ENCODE data around the gene YIF1B. TPM values are rescaled to one million over a fixed set of nuclear protein-coding genes. Genes with fewer than 3 reads are reported as not detected.
A peak's percentile ranks its signal among the peaks of the same experiment; 100 is the strongest.

YIF1B gene
- total RNA-seq, 2 donors from 2014 or later = 70.3 TPM

- Mint-ChIP-seq H3K36me3 (ENCODE audit: insufficient read depth in 2 of 2) (peaks cover 3 to 10% of the 10 kb centered on the region in 2 donors), H3K4me3 (no peak overlapping the region), H3K9me3 (no peaks in the 10 kb centered on the region), H3K27ac (no peak overlapping the region), H3K4me1 (ENCODE audit: low read depth) (peaks cover 31% of the 10 kb centered on the region), H3K27me3 (ENCODE audit: low read depth) (no peaks in the 10 kb centered on the region)
- DNase-seq = no peak
- ATAC-seq (replicated peaks in 1 of 2) = no peak
Observed at GRCh38 chr19:38323291-38323690, 7.5 kb upstream of the YIF1B start.

GRCh38 chr19:38321646-38322196 is 6.0 kb upstream of the YIF1B start:
- DNase-seq = no peak
- Mint-ChIP-seq H3K9me3 (no peaks in the 10 kb centered on the region), H3K36me3 (ENCODE audit: insufficient read depth in 2 of 2) (peaks cover 0 to 4% of the 10 kb centered on the region in 2 donors), H3K27me3 (ENCODE audit: low read depth) (no peaks in the 10 kb centered on the region), H3K4me1 (ENCODE audit: low read depth) (peaks cover 41% of the 10 kb centered on the region), H3K4me3 (peak overlapping the region; percentile 90 to 93), H3K27ac (peak overlapping the region; percentile 1)
- no peak for ATAC-seq (replicated peaks in 1 of 2)

GRCh38 chr19:38320969-38321339 is 5.2 kb upstream of the YIF1B start:
- no peaks in the 10 kb centered on the region for H3K27me3 Mint-ChIP-seq (ENCODE audit: low read depth)
- peaks cover 0 to 4% of the 10 kb centered on the region in 2 donors for H3K36me3 Mint-ChIP-seq (ENCODE audit: insufficient read depth in 2 of 2)
- H3K4me1 Mint-ChIP-seq (ENCODE audit: low read depth) = peaks cover 48% of the 10 kb centered on the region
- ATAC-seq (replicated peaks in 1 of 2) = no peak
- DNase-seq = no peak
- H3K27ac Mint-ChIP-seq = peak overlapping the region; percentile 14
- H3K9me3 Mint-ChIP-seq = no peaks in the 10 kb centered on the region
- peak overlapping the region; percentile 90 to 93 for H3K4me3 Mint-ChIP-seq

- peak; percentile 3 to 33 for ATAC-seq (replicated peaks in 1 of 2)
- Mint-ChIP-seq H3K27me3 (ENCODE audit: low read depth) (no peaks in the 10 kb centered on the region), H3K4me1 (ENCODE audit: low read depth) (peaks cover 55% of the 10 kb centered on the region)
Observed at GRCh38 chr19:38319421-38320258, 3.9 kb upstream of the YIF1B start, which contains the start of gene KCNK6. Gene KCNK6, plus strand, starts transcription at chr19:38319845. Its CDS starts 106 bp downstream, at chr19:38319951.

GRCh38 chr19:38318660-38319059 is 2.9 kb upstream of the YIF1B start:
- Mint-ChIP-seq H3K4me3 (peak overlapping the region; percentile 90 to 93), H3K4me1 (ENCODE audit: low read depth) (peaks cover 61% of the 10 kb centered on the region), H3K27ac (peak overlapping the region; percentile 23), H3K9me3 (no peaks in the 10 kb centered on the region), H3K36me3 (ENCODE audit: insufficient read depth in 2 of 2) (no peaks in the 10 kb centered on the region), H3K27me3 (ENCODE audit: low read depth) (no peaks in the 10 kb centered on the region)
- no peak for ATAC-seq (replicated peaks in 1 of 2)
- DNase-seq = no peak

More at GRCh38 chr19:38319421-38320258, 3.9 kb upstream of the YIF1B start, which contains the start of gene KCNK6:
- peak within 1 kb of the TSS; percentile 90 to 93 for H3K4me3 Mint-ChIP-seq
- H3K9me3 Mint-ChIP-seq = no peaks in the 10 kb centered on the region
- peak within 1 kb of the TSS; percentile 23 for H3K27ac Mint-ChIP-seq
- peak; percentile 61 to 70 for DNase-seq
- H3K36me3 Mint-ChIP-seq (ENCODE audit: insufficient read depth in 2 of 2) = no peaks in the 10 kb centered on the region

- no peaks in the 10 kb centered on the region for H3K36me3 Mint-ChIP-seq (ENCODE audit: insufficient read depth in 2 of 2)
Observed at GRCh38 chr19:38317104-38317612, 1.4 kb upstream of the YIF1B start.

GRCh38 chr19:38316477-38317067 is 825 bp upstream of the YIF1B start:
- peaks cover 71% of the 10 kb centered on the region for H3K4me1 Mint-ChIP-seq (ENCODE audit: low read depth)
- H3K36me3 Mint-ChIP-seq (ENCODE audit: insufficient read depth in 2 of 2) = no peaks in the 10 kb centered on the region
- no peak for ATAC-seq (replicated peaks in 1 of 2)
- H3K27me3 Mint-ChIP-seq (ENCODE audit: low read depth) = no peaks in the 10 kb centered on the region
- H3K9me3 Mint-ChIP-seq = no peaks in the 10 kb centered on the region
- peak overlapping the region; percentile 79 for H3K27ac Mint-ChIP-seq
- H3K4me3 Mint-ChIP-seq = peak overlapping the region; percentile 85 to 93
- DNase-seq = no peak

More at GRCh38 chr19:38317104-38317612, 1.4 kb upstream of the YIF1B start:
- Mint-ChIP-seq H3K9me3 (no peaks in the 10 kb centered on the region), H3K27ac (peak overlapping the region; percentile 49), H3K27me3 (ENCODE audit: low read depth) (no peaks in the 10 kb centered on the region), H3K4me3 (peak overlapping the region; percentile 85 to 93), H3K4me1 (ENCODE audit: low read depth) (peaks cover 72% of the 10 kb centered on the region)
- peak; percentile 25 to 26 for DNase-seq
- no peak for ATAC-seq (replicated peaks in 1 of 2)

GRCh38 chr19:38310986-38311385 is 4.8 kb downstream of the YIF1B start:
- Mint-ChIP-seq H3K36me3 (ENCODE audit: insufficient read depth in 2 of 2) (peaks cover 2 to 3% of the 10 kb centered on the region in 2 donors), H3K4me1 (ENCODE audit: low read depth) (peaks cover 30% of the 10 kb centered on the region), H3K4me3 (no peak overlapping the region), H3K9me3 (peaks cover 0 to 2% of the 10 kb centered on the region in 2 donors), H3K27me3 (ENCODE audit: low read depth) (no peaks in the 10 kb centered on the region), H3K27ac (no peak overlapping the region)
- ATAC-seq (replicated peaks in 1 of 2) (no peak), DNase-seq (no peak)

GRCh38 chr19:38310279-38310670 is 5.5 kb downstream of the YIF1B start:
- Mint-ChIP-seq H3K27ac (no peak overlapping the region), H3K36me3 (ENCODE audit: insufficient read depth in 2 of 2) (peaks cover 2 to 3% of the 10 kb centered on the region in 2 donors), H3K4me3 (no peak overlapping the region), H3K4me1 (ENCODE audit: low read depth) (peaks cover 29% of the 10 kb centered on the region), H3K27me3 (ENCODE audit: low read depth) (no peaks in the 10 kb centered on the region), H3K9me3 (peaks cover 0 to 2% of the 10 kb centered on the region in 2 donors)
- DNase-seq (no peak), ATAC-seq (replicated peaks in 1 of 2) (no peak)

- ATAC-seq (replicated peaks in 1 of 2) (no peak), DNase-seq (no peak)
- H3K4me1 Mint-ChIP-seq (ENCODE audit: low read depth) = peaks cover 24% of the 10 kb centered on the region
- H3K4me3 Mint-ChIP-seq = no peak overlapping the region
- H3K27ac Mint-ChIP-seq = no peak overlapping the region
- H3K27me3 Mint-ChIP-seq (ENCODE audit: low read depth) = no peaks in the 10 kb centered on the region
- peaks cover 2 to 3% of the 10 kb centered on the region in 2 donors for H3K36me3 Mint-ChIP-seq (ENCODE audit: insufficient read depth in 2 of 2)
- peaks cover 0 to 2% of the 10 kb centered on the region in 2 donors for H3K9me3 Mint-ChIP-seq
Observed at GRCh38 chr19:38309615-38310278, 6.0 kb downstream of the YIF1B start.

GRCh38 chr19:38308926-38309614 is 6.7 kb downstream of the YIF1B start:
- no peaks in the 10 kb centered on the region for H3K27me3 Mint-ChIP-seq (ENCODE audit: low read depth)
- peaks cover 21% of the 10 kb centered on the region for H3K4me1 Mint-ChIP-seq (ENCODE audit: low read depth)
- no peak overlapping the region for H3K4me3 Mint-ChIP-seq
- DNase-seq = no peak
- ATAC-seq (replicated peaks in 1 of 2) = no peak
- H3K9me3 Mint-ChIP-seq = peaks cover 0 to 2% of the 10 kb centered on the region in 2 donors
- H3K36me3 Mint-ChIP-seq (ENCODE audit: insufficient read depth in 2 of 2) = peaks cover 2 to 3% of the 10 kb centered on the region in 2 donors
- no peak overlapping the region for H3K27ac Mint-ChIP-seq
